IPS-20b (cell line): Measurements from ENCODE around the gene OS9.

ENCODE experiments used
- H3K27ac ChIP-seq: one replicate; pipeline ENCODE4 v1.5.1; 2013; ENCODE audit warnings: low read length
- H3K27me3 ChIP-seq: 2 replicates; pipeline ENCODE4 v1.6.1; 2013; ENCODE audit warnings: mild to moderate bottlenecking, low read length, inconsistent platforms; ENCODE audit not compliant: insufficient read depth
- H3K36me3 ChIP-seq: 2 replicates; pipeline ENCODE4 v1.6.1; 2013; ENCODE audit warnings: low read depth, mild to moderate bottlenecking, inconsistent platforms, low read length, moderate library complexity; ENCODE audit not compliant: insufficient read depth
- H3K4me1 ChIP-seq: 2 replicates; pipeline ENCODE4 v1.6.1; 2013; ENCODE audit warnings: mild to moderate bottlenecking, control low read depth, inconsistent platforms, low read length, moderate library complexity; ENCODE audit not compliant: insufficient read depth
- H3K4me3 ChIP-seq: 2 replicates; pipeline ENCODE4 v1.5.1; 2013; ENCODE audit warnings: mild to moderate bottlenecking, low read length, inconsistent platforms
- H3K9ac ChIP-seq: 2 replicates; pipeline ENCODE4 v1.6.1; 2013; ENCODE audit warnings: low read depth, mild to moderate bottlenecking, inconsistent platforms, low read length, moderate library complexity
- H3K9me3 ChIP-seq: 2 replicates; pipeline ENCODE4 v1.6.1; 2013; ENCODE audit warnings: mild to moderate bottlenecking, low read depth, low read length, inconsistent platforms; ENCODE audit not compliant: insufficient read depth

OS9 gene

GRCh38 chr12:57770734-57771133, 76.8 kb downstream of the OS9 start:
- H3K27me3 ChIP-seq = peaks cover 33% of the 10 kb centered on the region
- H3K9me3 ChIP-seq = no peaks in the 10 kb centered on the region
- peaks cover 34% of the 10 kb centered on the region for H3K36me3 ChIP-seq
- H3K4me1 ChIP-seq = peaks cover 9% of the 10 kb centered on the region; the same call in 1 of the 2 replicates
- no peak overlapping the region for H3K27ac ChIP-seq
- peak overlapping the region; percentile 99; the same call in 1 of the 2 replicates for H3K4me3 ChIP-seq
- H3K9ac ChIP-seq = no peak overlapping the region
